SK-N-SH (cell line): Measurements from ENCODE around the gene MED8. TPM values are rescaled to one million over a fixed set of nuclear protein-coding genes. Genes with fewer than 3 reads are reported as not detected.

Experiments
- CTCF ChIA-PET: fragments of 300-600, 350-600 bp; formaldehyde crosslinking; extraction: SDS; loops from one replicate; lab custom pipeline; 2021; lab: Yijun Ruan, JAX
- POLR2A ChIA-PET: fragments of 350-600 bp; sonication (Branson Sonifier 250); formaldehyde crosslinking; extraction: SDS; loops from one replicate; lab custom pipeline; 2020; ENCODE audit warnings: antibody characterized with exemption, inconsistent platforms; lab: Yijun Ruan, JAX
- DNase-seq: peaks from one replicate; pipeline ENCODE4 v3.0.0; 2012
- H2AFZ ChIP-seq: fragments of 200-600 bp; sonication (generic); 2 replicates; pipeline ENCODE4 v1.8.1; 2016; ENCODE audit warnings: antibody characterized with exemption, mild to moderate bottlenecking, low read depth
- H3F3A ChIP-seq: fragments of 200-600 bp; sonication (generic); replicated peaks from 2 replicates; pipeline ENCODE3; 2016; ENCODE audit warnings: antibody characterized with exemption, mild to moderate bottlenecking; ENCODE audit not compliant: insufficient read depth
- H3K27ac ChIP-seq, 2 experiments: fragments of 200-500 bp in 1 of 2; fragments of 200-600 bp in 1 of 2; sonication (Bioruptor generic) in 1 of 2; sonication (generic), shearing (Covaris generic) in 1 of 2; 2 replicates each; pipeline versions ENCODE4 v1.5.1 to v1.6.1; 2014 to 2016; ENCODE audit warnings: low read depth in 2 of 2, inconsistent platforms in 1 of 2, low read length in 1 of 2, mild to moderate bottlenecking in 1 of 2, mixed read lengths in 1 of 2
- H3K27me3 ChIP-seq: fragments of 200-600 bp; sonication (generic), shearing (Covaris generic); 2 replicates; pipeline ENCODE4 v1.6.1; 2016; ENCODE audit warnings: mixed run types; ENCODE audit not compliant: insufficient read depth
- H3K36me3 ChIP-seq, 2 experiments: fragments of 200-500 bp in 1 of 2; fragments of 200-600 bp in 1 of 2; sonication (Bioruptor generic) in 1 of 2; sonication (generic) in 1 of 2; replicated peaks in 1 of 2; 2 replicates each; pipeline versions ENCODE3 to v1.5.1; 2014 to 2016; ENCODE audit warnings: low read length in 1 of 2, mild to moderate bottlenecking in 1 of 2; ENCODE audit not compliant: insufficient read depth in 2 of 2, control insufficient read depth in 1 of 2
- H3K4me1 ChIP-seq, 2 experiments: fragments of 200-500 bp in 1 of 2; fragments of 200-600 bp in 1 of 2; sonication (Bioruptor generic) in 1 of 2; sonication (generic), shearing (Covaris generic) in 1 of 2; 2 replicates each; pipeline versions ENCODE4 v1.5.1 to v1.6.1; 2014 to 2016; ENCODE audit warnings: low read depth in 1 of 2, low read length in 1 of 2, mixed run types in 1 of 2; ENCODE audit not compliant: insufficient read depth in 2 of 2, control insufficient read depth in 1 of 2
- H3K4me2 ChIP-seq: fragments of 200-600 bp; sonication (generic), shearing (Covaris generic); 2 replicates; pipeline ENCODE4 v1.6.1; 2017; ENCODE audit warnings: mixed run types
- H3K4me3 ChIP-seq, 2 experiments: fragments of 200-500 bp in 1 of 2; fragments of 200-600 bp in 1 of 2; sonication (Bioruptor generic) in 1 of 2; sonication (generic), shearing (Covaris generic) in 1 of 2; 2 replicates each; pipeline versions ENCODE4 v1.5.1 to v1.8.1; 2014 to 2016; ENCODE audit warnings: low read depth in 2 of 2, inconsistent platforms in 1 of 2, low read length in 1 of 2, mild to moderate bottlenecking in 1 of 2, mixed read lengths in 1 of 2, moderate library complexity in 1 of 2
- H3K79me2 ChIP-seq: fragments of 200-600 bp; sonication (generic); 2 replicates; pipeline ENCODE4 v1.8.1; 2017; ENCODE audit warnings: mild to moderate bottlenecking; ENCODE audit not compliant: insufficient read depth
- H3K9ac ChIP-seq: fragments of 200-600 bp; sonication (generic); 2 replicates; pipeline ENCODE4 v1.6.1; 2017; ENCODE audit warnings: mixed run types
- H3K9me2 ChIP-seq: fragments of 200-600 bp; sonication (generic); 2 replicates; pipeline ENCODE4 v1.6.1; 2017; ENCODE audit warnings: mixed run types
- H3K9me3 ChIP-seq: fragments of 200-600 bp; sonication (generic); 2 replicates; pipeline ENCODE4 v1.6.1; 2017; ENCODE audit warnings: mixed run types, mild to moderate bottlenecking, moderate library complexity
- H4K20me1 ChIP-seq: fragments of 200-600 bp; sonication (generic); 2 replicates; pipeline ENCODE4 v1.6.1; 2017; ENCODE audit warnings: mild to moderate bottlenecking, mixed run types; ENCODE audit not compliant: insufficient read depth
- EP300 ChIP-seq, 2 experiments: IDR thresholded peaks; 2 replicates each; pipeline versions ENCODE4 v1.4.0 to v1.6.1; 2012; ENCODE audit warnings: borderline replicate concordance in 1 of 2, low read depth in 1 of 2, low read length in 1 of 2
- FOXJ3 ChIP-seq: sonication (generic); formaldehyde crosslinking; IDR thresholded peaks from 2 replicates; pipeline ENCODE4 v1.5.1; 2020; ENCODE audit warnings: mild to moderate bottlenecking, missing genetic modification reagents
- FOXM1 ChIP-seq: IDR thresholded peaks from 2 replicates; pipeline ENCODE4 v1.4.0; 2012; ENCODE audit warnings: low read depth, mild to moderate bottlenecking
- GATA2 ChIP-seq: sonication (generic); formaldehyde crosslinking; IDR thresholded peaks from 2 replicates; pipeline ENCODE4 v1.5.0; 2020; ENCODE audit warnings: mild to moderate bottlenecking, missing genetic modification reagents
- MEF2A ChIP-seq: IDR thresholded peaks from 2 replicates; pipeline ENCODE4 v1.4.0; 2012; ENCODE audit warnings: low read depth, borderline replicate concordance
- NFIC ChIP-seq: IDR thresholded peaks from 2 replicates; pipeline ENCODE4 v1.4.0; 2012; ENCODE audit warnings: borderline replicate concordance
- POLR2AphosphoS5 ChIP-seq: IDR thresholded peaks from 2 replicates; pipeline ENCODE4 v1.6.1; 2012; ENCODE audit warnings: low read depth, low read length
- RXRA ChIP-seq: IDR thresholded peaks from 2 replicates; pipeline ENCODE4 v1.4.0; 2012; ENCODE audit warnings: low read depth, mild to moderate bottlenecking, borderline replicate concordance
- SIN3A ChIP-seq: IDR thresholded peaks from 2 replicates; pipeline ENCODE4 v1.6.1; 2012; ENCODE audit warnings: low read depth, mild to moderate bottlenecking, low read length, moderate library complexity, borderline replicate concordance
- SMC3 ChIP-seq: IDR thresholded peaks from 2 replicates; pipeline ENCODE4 v1.6.1; 2012; ENCODE audit warnings: low read depth, low read length, improper control_type of control experiment
- TAF1 ChIP-seq: IDR thresholded peaks from 2 replicates; pipeline ENCODE4 v1.6.1; 2012; ENCODE audit warnings: low read depth, mild to moderate bottlenecking, low read length, moderate library complexity, borderline replicate concordance
- TCF12 ChIP-seq: IDR thresholded peaks from 2 replicates; pipeline ENCODE4 v1.4.0; 2012
- TEAD4 ChIP-seq: IDR thresholded peaks from 2 replicates; pipeline ENCODE4 v1.4.0; 2012; ENCODE audit warnings: mild to moderate bottlenecking, borderline replicate concordance; ENCODE audit not compliant: insufficient read depth
- YY1 ChIP-seq: IDR thresholded peaks from 2 replicates; pipeline ENCODE4 v1.4.0; 2012; ENCODE audit warnings: low read depth, mild to moderate bottlenecking
- WGBS: methylation state at CpG from one replicate; pipeline ENCODE4 v1.1.6; 2017; ENCODE audit warnings: low lambda C conversion rate; 5-methylcytosine and 5-hydroxymethylcytosine counted together
- polyA plus RNA-seq, 3 experiments: library from polyadenylated mRNA; depleted of rRNA; stranded (reverse); fragments of >200 nt; gene quantifications; 2 replicates each; pipeline ENCODE4 v1.2.3, GENCODE V29; 2012
- TF ChIP-seq, protein P1 (sequence below): IDR thresholded peaks from 2 replicates; pipeline ENCODE4 v1.6.1; 2012; ENCODE audit warnings: mild to moderate bottlenecking, low read depth, low read length, moderate library complexity
- TF ChIP-seq, protein P2 (sequence below): fragments of 150-350 bp; IDR thresholded peaks from 2 replicates; pipeline ENCODE4 v1.6.1; 2017; ENCODE audit warnings: antibody characterized with exemption, low read length, low read depth, borderline replicate concordance
- TF ChIP-seq, protein P3 (sequence below): IDR thresholded peaks from 2 replicates; pipeline ENCODE4 v1.4.0; 2012; ENCODE audit warnings: low read depth

The MED8 gene
- polyA plus RNA-seq, 1 of the 3 experiments (the other 2 are of a cell fraction), result 33.7 TPM

DNA sequence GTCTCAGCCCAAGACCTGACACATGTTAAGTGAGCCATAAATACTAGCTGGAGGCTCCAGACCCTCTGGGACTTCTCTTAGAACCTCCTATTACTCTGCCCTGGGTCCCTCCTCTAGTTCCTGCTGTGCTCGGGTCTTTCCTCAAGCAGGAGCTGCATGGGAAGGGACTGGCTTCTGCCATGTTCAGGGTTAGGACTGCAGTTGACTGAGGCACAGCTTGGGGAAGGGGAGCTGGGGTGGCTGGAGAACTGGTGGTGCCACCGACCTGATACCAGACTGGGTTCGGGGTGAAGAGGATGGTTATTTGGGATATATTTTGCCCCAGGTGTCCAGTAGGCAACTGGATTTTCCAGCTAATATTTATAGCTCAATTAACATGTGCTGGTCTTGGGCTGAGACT lies 48.4 kb upstream of the MED8 start:
- no peak overlapping the region for H3K9ac ChIP-seq
- CTCF ChIA-PET, result interaction anchor here (1.1 to 5.4 kb wide), 3 partner anchors 12 to 211 kb away, joined by 3 to 20 read pairs (median 5); no protein-coding TSS in a partner anchor
- DNase-seq, result no peak
- H3K27me3 ChIP-seq, result no peaks in the 10 kb centered on the region
- no peak overlapping the region for H3K4me2 ChIP-seq
- H3K27ac ChIP-seq, result no peak overlapping the region
- no peaks in the 10 kb centered on the region for H3F3A ChIP-seq
- no peak overlapping the region for H3K4me3 ChIP-seq
- no peak overlapping the region for H2AFZ ChIP-seq
- no peak for TF ChIP-seq TAF1
- TF ChIP-seq SIN3A, result no peak
- no peak for TF ChIP-seq YY1
- TF ChIP-seq FOXJ3 (CRISPR knock-in tag), result no peak
- no peak for TF ChIP-seq POLR2AphosphoS5
- no peak for TF ChIP-seq SMC3
- TF ChIP-seq GATA2 (CRISPR knock-in tag), result no peak
- TF ChIP-seq, protein P1, sequence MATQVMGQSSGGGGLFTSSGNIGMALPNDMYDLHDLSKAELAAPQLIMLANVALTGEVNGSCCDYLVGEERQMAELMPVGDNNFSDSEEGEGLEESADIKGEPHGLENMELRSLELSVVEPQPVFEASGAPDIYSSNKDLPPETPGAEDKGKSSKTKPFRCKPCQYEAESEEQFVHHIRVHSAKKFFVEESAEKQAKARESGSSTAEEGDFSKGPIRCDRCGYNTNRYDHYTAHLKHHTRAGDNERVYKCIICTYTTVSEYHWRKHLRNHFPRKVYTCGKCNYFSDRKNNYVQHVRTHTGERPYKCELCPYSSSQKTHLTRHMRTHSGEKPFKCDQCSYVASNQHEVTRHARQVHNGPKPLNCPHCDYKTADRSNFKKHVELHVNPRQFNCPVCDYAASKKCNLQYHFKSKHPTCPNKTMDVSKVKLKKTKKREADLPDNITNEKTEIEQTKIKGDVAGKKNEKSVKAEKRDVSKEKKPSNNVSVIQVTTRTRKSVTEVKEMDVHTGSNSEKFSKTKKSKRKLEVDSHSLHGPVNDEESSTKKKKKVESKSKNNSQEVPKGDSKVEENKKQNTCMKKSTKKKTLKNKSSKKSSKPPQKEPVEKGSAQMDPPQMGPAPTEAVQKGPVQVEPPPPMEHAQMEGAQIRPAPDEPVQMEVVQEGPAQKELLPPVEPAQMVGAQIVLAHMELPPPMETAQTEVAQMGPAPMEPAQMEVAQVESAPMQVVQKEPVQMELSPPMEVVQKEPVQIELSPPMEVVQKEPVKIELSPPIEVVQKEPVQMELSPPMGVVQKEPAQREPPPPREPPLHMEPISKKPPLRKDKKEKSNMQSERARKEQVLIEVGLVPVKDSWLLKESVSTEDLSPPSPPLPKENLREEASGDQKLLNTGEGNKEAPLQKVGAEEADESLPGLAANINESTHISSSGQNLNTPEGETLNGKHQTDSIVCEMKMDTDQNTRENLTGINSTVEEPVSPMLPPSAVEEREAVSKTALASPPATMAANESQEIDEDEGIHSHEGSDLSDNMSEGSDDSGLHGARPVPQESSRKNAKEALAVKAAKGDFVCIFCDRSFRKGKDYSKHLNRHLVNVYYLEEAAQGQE, result no peak
- TF ChIP-seq FOXM1, result no peak
- no peak for TF ChIP-seq NFIC
- TF ChIP-seq, protein P2, sequence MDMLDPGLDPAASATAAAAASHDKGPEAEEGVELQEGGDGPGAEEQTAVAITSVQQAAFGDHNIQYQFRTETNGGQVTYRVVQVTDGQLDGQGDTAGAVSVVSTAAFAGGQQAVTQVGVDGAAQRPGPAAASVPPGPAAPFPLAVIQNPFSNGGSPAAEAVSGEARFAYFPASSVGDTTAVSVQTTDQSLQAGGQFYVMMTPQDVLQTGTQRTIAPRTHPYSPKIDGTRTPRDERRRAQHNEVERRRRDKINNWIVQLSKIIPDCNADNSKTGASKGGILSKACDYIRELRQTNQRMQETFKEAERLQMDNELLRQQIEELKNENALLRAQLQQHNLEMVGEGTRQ, result no peak
- no peak for TF ChIP-seq TCF12
- no peak for TF ChIP-seq TEAD4
- no peak for TF ChIP-seq RXRA
- no peak for TF ChIP-seq MEF2A
- TF ChIP-seq, protein P3, sequence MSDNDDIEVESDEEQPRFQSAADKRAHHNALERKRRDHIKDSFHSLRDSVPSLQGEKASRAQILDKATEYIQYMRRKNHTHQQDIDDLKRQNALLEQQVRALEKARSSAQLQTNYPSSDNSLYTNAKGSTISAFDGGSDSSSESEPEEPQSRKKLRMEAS, result no peak
- no peak for TF ChIP-seq EP300 (IDR thresholded peaks at IDR 0.05; ENCODE audit: borderline replicate concordance in 1 of 2, low read depth in 1 of 2, low read length in 1 of 2)
- no peaks in the 10 kb centered on the region for H3K79me2 ChIP-seq
- H3K9me3 ChIP-seq, result no peaks in the 10 kb centered on the region
- POLR2A ChIA-PET, result interaction anchor here (1.3 kb wide), 1 partner anchor 16 kb away, joined by 3 read pairs; the partner anchor contains the start of gene HYI
- WGBS, result 100% methylated on average over 1 of the region's 3 CpGs
- no peaks in the 10 kb centered on the region; a peak in 1 of 4 replicates for H3K4me1 ChIP-seq
- H3K9me2 ChIP-seq, result no peaks in the 10 kb centered on the region
- peaks cover 12 to 73% of the 10 kb centered on the region in 2 experiments for H3K36me3 ChIP-seq
- no peaks in the 10 kb centered on the region for H4K20me1 ChIP-seq
